Skin of body (tissue), 2 donors: Measurements from ENCODE around the gene TOB1. TPM values are rescaled to one million over a fixed set of nuclear protein-coding genes. Genes with fewer than 3 reads are reported as not detected.
A peak's percentile ranks its signal among the peaks of the same experiment; 100 is the strongest.
"Not testable (repeated sequence)": the region's sequence is repeated elsewhere in the genome, so short reads cannot be mapped to it uniquely, and the experiment has no call there.

Experiments used
- DNase-seq: peaks from one replicate; lab custom pipeline; 2025; lab: John Stamatoyannopoulos, UW
- total RNA-seq: library from RNA; depleted of rRNA; stranded (reverse); fragments of >200 nt; gene quantifications from one replicate; pipeline ENCODE4 v1.2.3, GENCODE V29; 2014

The TOB1 gene
- total RNA-seq, 1 donor from 2014 or later = 46.7 TPM

DNA sequence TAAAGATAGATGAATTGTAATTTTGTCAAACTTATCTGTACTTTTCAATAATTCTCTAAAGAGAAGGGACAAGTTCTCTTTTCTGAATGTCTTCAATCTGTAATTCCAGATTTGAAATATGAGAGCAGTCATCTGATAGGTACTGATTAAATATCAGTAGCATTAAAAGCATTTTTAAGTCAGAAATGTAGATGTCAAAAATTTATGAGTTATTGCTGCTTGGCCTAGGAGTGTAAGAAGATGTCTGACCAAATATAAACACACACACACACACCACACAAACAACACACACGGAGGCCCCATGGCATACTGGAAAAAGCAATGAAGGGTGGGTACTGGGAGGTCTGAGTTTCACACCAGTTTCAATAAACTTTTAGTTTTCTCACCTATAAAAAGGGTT lies 2.4 kb upstream of the TOB1 start:
- DNase-seq = no peak

GRCh38 chr17:50868140-50868438 lies 1.9 kb upstream of the TOB1 start:
- DNase-seq = no peak

DNA sequence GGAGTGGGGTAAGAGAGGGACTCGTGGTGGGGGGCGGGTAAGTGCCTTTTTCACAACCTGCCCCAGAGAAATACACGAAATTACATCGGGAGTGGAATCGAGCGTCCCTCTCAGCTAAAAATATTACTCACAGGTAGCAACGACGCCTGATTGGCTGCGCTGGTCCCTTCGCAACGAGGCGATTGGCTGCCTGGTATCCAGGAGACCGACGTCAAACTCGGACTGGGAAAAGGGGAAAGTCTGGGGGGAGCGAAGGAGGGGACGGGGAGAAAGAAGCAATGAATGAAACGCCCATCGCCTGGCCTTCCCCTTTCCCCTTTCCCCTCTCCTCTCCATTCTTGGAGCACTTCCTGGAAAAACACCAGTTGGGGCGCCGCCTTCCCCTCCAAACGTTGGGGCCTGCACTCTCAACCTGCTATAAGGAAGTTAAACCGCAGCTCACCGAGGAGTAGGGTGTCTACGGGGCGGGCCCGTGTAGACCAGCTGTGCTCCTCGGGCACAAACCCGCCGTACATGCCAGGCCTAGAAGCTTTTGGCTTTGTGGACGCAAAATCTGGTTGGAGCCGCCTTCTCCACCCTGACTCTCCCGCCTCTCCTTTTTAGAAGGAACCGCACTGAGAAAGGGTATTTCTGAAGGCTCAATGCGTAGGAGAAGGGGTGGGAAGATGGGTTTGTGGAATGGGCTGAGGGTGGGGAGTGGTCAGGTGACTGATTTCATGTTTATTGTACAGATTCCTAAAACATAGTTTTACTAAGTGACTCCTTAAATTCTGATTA lies 1.4 kb upstream of the TOB1 start:
- DNase-seq = peak; percentile 92

DNA sequence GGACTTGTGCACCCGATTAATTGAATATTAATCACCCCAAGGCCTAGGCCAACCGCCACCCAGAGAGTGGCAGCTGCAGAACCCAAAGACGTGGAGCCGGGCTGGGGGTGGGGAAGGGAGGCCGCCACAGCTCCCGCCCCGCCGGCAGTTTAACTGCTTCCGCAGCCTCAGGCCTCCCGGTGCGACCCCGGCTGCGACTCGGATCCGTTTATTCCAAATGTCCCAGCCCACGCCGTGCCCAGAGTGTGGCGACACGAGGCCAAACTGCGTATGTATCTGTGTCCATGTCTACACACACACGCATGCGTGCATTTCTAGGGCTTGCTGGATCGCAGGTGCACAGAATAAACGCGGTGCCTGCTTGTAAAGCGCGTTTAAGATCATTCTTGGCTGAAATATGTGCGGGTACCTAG lies 802 bp upstream of the TOB1 start:
- DNase-seq = no peak

DNA sequence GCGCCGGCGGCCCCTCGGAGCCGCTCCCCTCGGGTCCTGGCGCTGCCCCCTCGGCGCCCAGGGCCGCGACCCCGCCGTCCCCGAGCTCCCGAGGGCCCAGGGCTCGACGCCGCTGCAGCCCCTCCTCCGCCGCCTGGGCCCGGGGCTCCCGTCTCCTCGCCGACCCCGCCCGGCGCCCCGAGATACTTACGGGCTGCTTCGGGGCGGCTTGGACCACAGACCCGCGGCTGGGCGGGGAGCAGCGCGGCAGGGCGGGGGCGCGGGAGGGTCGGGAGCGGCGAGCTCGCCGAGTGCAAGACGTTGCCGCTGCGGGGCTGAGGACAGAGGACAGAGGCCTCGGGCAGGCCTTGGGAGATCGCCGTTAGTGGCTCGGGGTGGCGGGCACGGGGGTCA lies 290 bp downstream of the TOB1 start:
- no peak for DNase-seq

- DNase-seq = peak; percentile 41
Observed at GRCh38 chr17:50865060-50865867, 890 bp downstream of the TOB1 start.

GRCh38 chr17:50864747-50865059 lies 1.5 kb downstream of the TOB1 start:
- no peak for DNase-seq

- DNase-seq = no peak
Observed at GRCh38 chr17:50863931-50864330, 2.2 kb downstream of the TOB1 start.

DNA sequence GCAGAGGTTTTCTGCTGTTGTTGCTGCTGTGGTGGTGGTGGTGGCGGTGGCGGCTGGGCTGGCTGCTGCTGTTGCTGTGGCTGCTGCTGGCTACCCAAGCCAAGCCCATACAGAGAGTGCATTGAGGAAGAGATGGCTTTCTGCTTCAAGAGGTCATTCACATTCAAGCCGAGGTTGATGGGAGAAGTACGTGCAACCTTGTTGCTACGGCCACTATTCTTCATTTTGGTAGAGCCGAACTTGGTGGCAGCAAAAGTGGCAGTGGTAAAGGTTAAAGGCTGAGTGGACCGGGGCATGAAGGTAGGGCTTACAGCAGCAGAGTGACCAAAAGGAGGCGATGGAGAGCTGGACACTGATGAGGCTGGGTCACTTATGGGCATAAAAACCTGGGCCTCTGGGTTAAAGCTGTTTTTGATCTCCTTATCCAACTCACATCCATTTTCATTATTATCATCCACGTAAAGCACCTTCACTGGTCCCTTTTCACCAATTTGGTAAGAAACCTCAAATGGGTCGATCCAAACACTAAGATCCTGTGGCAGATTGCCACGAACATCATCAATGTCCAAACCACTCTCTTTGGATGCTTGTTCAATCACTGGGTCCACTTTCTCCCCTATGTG lies 2.8 kb downstream of the TOB1 start:
- no peak for DNase-seq

- DNase-seq = no peak
Observed at GRCh38 chr17:50861822-50862528, 4.2 kb downstream of the TOB1 start.

DNA sequence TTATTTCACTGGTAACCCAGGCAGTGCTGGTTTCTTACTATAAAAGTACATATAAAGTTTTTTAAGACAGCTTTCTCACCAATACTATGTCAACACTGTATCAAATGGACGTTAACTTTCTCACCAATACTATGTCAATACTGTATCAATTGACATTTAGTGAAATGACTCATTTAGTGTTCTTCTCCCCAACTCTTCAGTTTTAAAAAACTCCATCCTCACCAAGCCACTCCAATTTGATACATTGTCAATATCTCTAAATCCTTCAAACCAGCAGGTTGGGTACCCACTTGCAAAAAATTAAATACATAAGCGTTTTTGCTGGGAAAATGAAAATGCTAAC lies 4.8 kb downstream of the TOB1 start:
- no peak for DNase-seq

DNA sequence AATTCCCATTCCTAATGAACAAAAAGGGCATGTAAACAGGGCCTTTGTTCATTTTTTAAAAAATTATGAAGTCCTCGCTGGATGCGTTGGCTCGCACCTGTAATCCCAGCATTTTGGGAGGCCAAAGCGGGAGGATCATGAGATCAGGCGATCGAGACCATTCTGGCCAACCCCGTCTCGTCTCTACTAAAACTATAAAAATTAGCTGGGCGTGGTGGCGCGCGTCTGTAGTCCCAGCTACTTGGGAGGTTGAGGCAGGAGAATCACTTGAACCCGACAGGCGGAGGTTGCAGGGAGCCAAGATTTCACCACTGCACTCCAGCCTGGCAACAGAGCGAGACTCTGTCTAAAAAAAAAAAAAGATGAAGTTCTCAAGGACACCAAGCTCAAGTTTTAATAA lies 6.4 kb downstream of the TOB1 start:
- DNase-seq = not testable (repeated sequence)

- DNase-seq = no peak
Observed at GRCh38 chr17:50858486-50859225, 7.5 kb downstream of the TOB1 start.

DNA sequence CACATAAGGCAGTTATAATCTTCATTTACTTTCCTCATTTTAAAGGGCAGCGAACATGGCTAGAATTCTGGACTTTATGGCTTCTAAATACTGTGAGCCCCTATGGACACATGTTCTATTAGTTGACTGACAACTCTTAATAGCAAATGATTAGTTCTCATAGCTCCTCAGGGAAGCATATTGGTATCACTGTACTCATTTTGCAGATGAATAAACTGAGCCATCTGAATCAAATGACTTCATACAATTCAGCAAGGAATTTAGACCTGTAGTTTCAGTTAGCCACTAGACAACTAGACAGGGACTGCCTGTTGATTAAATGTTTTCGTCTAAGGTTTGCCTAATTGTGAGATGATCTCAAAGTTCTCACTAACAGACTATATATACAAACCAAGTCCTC lies 9.7 kb downstream of the TOB1 start:
- DNase-seq = no peak

- DNase-seq = no peak
Observed at GRCh38 chr17:50855708-50856330, 10.3 kb downstream of the TOB1 start.

GRCh38 chr17:50853781-50854180 lies 12.4 kb downstream of the TOB1 start:
- DNase-seq = no peak

GRCh38 chr17:50853015-50853615 lies 13.0 kb downstream of the TOB1 start:
- no peak for DNase-seq

- DNase-seq = no peak
Observed at GRCh38 chr17:50850640-50851039, 15.5 kb downstream of the TOB1 start.

DNA sequence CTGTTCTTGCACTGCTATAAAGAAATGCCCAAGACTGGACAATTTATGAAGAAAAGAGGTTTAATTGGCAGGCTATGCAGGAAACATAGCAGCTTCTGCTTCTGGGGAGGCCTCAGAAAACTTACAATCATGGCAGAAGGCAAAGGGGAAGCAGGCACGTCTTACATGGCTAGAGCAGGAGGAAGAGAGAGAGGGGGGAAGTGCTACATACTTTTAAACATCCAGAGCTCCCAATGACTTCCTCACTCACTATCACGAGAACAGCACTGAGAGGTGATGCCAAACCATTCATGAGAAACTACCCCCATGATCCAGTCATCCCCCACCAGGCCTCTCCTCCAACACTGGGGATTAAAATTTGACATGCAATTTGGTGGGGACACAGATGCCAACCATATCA lies 17.4 kb downstream of the TOB1 start:
- DNase-seq = no peak

- DNase-seq = no peak
Observed at GRCh38 chr17:50848039-50848438, 18.1 kb downstream of the TOB1 start.

- no peak for DNase-seq
Observed at GRCh38 chr17:50847566-50847965, 18.6 kb downstream of the TOB1 start.
